Activated CD8-positive, alpha-beta memory T cell treated with anti-CD3 and anti-CD28 coated beads, Interleukin-2, amount 50 U/mL, for 1 hour (primary cell): ENCODE measurements around the gene WDR37.
"Not testable (repeated sequence)": the region's sequence is repeated elsewhere in the genome, so short reads cannot be mapped to it uniquely, and the experiment has no call there.

Experiments
- DNase-seq: peaks from one replicate; pipeline ENCODE4 v3.0.0-alpha.2; 2020; ENCODE audit errors: extremely low read depth

Gene WDR37

GRCh38 chr10:1153251-1153763 lies 97.1 kb downstream of the WDR37 start:
- DNase-seq: no peak

GRCh38 chr10:1153805-1154351 lies 97.7 kb downstream of the WDR37 start:
- no peak for DNase-seq

- no peak for DNase-seq
These were observed 98.5 kb downstream of the WDR37 start for GRCh38 chr10:1154531-1155295.

- no peak for DNase-seq
These were observed 99.8 kb downstream of the WDR37 start for GRCh38 chr10:1155791-1156615.

GRCh38 chr10:1156616-1156886 lies 100.4 kb downstream of the WDR37 start:
- DNase-seq: no peak

- no peak for DNase-seq
These were observed 100.9 kb downstream of the WDR37 start for GRCh38 chr10:1156921-1157614.

- DNase-seq: no peak
These were observed 101.4 kb downstream of the WDR37 start for GRCh38 chr10:1157615-1157933.

- no peak for DNase-seq
These were observed 101.9 kb downstream of the WDR37 start for GRCh38 chr10:1158066-1158465.

- not testable (repeated sequence) for DNase-seq
These were observed 102.4 kb downstream of the WDR37 start for GRCh38 chr10:1158536-1158935.

- no peak for DNase-seq
These were observed 103.2 kb downstream of the WDR37 start for GRCh38 chr10:1159131-1160061.

GRCh38 chr10:1160561-1161314 lies 104.6 kb downstream of the WDR37 start:
- DNase-seq: no peak

- not testable (repeated sequence) for DNase-seq
These were observed 105.1 kb downstream of the WDR37 start for GRCh38 chr10:1161315-1161673.

- no peak for DNase-seq
These were observed 106.5 kb downstream of the WDR37 start for GRCh38 chr10:1162481-1163203.

GRCh38 chr10:1163204-1163660 lies 107.0 kb downstream of the WDR37 start:
- no peak for DNase-seq

GRCh38 chr10:1163831-1164230 lies 107.6 kb downstream of the WDR37 start:
- no peak for DNase-seq

GRCh38 chr10:1166101-1166827 lies 110.1 kb downstream of the WDR37 start:
- no peak for DNase-seq

- DNase-seq: no peak
These were observed 110.7 kb downstream of the WDR37 start for GRCh38 chr10:1166828-1167275.

- no peak for DNase-seq
These were observed 112.6 kb downstream of the WDR37 start for GRCh38 chr10:1168763-1169162.
